Panc1 (cell line): ENCODE results near the gene NTRK3.

Experiments used
- CTCF ChIP-seq: fragments of 450-650 bp; IDR thresholded peaks from 2 replicates; pipeline ENCODE4 v1.5.1; 2017; ENCODE audit warnings: mild to moderate bottlenecking
- POLR2AphosphoS5 ChIP-seq: IDR thresholded peaks from 2 replicates; pipeline ENCODE4 v1.6.1; 2012; ENCODE audit warnings: mild to moderate bottlenecking, low read depth, low read length, moderate library complexity
- REST ChIP-seq, 2 experiments: IDR thresholded peaks; 2 replicates each; pipeline ENCODE4 v1.6.1; 2011 to 2012; ENCODE audit warnings: low read depth in 2 of 2, control low read depth in 1 of 2, low read length in 1 of 2, mild to moderate bottlenecking in 1 of 2, moderate library complexity in 1 of 2; ENCODE audit not compliant: insufficient read depth in 1 of 2
- SIN3A ChIP-seq: IDR thresholded peaks from 2 replicates; pipeline ENCODE4 v1.6.1; 2012; ENCODE audit warnings: low read depth, mild to moderate bottlenecking, low read length, moderate library complexity, borderline replicate concordance; ENCODE audit not compliant: insufficient read depth

DNA sequence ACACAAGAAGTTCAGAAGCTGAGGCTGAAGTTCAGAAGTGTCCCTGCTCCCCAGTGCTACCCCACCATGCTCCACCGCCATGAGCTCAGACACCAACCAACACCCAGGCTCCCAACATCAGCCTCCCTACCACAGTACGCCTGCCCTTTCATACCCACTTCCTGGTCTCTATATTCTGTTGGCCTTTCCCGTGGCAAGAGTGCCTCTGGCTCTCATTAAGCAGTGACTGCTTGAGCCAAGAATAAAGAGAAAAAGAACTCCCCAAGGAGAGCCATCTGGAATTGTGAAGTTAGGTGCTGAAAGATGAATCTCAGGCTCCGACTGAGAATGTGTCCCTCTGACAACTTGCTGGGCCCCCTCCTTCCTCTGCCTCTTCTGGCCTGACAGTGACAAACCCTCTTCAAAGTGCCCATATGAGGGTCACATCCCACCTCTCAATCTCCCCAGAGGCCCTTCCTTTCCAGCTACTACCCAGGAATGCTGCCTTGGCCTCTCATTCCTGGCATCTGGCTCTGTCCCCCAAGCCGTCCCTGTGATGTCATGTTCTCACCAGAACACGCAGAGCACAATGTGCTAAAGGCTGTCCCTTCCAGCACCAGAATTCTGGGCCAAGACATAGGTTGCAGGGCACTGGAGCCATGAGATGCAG lies 306.8 kb downstream of the NTRK3 start:
- no peak for TF ChIP-seq CTCF
- TF ChIP-seq REST (IDR thresholded peaks at IDR 0.05; ENCODE audit: insufficient read depth in 1 of 2, low read depth in 2 of 2, low read length in 1 of 2), result no peak
- no peak for TF ChIP-seq POLR2AphosphoS5
- no peak for TF ChIP-seq SIN3A
